CD4-positive, alpha-beta T cell treated with Interleukin-1 beta for 1 hour (primary cell): ENCODE data around the gene RBM34.
"Not testable (repeated sequence)": the region's sequence is repeated elsewhere in the genome, so short reads cannot be mapped to it uniquely, and the experiment has no call there.

Source experiments
- DNase-seq, 2 donors: peaks; one replicate each; pipeline ENCODE4 v3.0.0-alpha.2; 2020 to 2022

The RBM34 gene

GRCh38 chr1:235112297-235113182, 48.5 kb downstream of the RBM34 start:
- no peak for DNase-seq

- DNase-seq: no peak
Measured at GRCh38 chr1:235111107-235111506, 49.9 kb downstream of the RBM34 start.

GRCh38 chr1:235108876-235109275, 52.2 kb downstream of the RBM34 start:
- DNase-seq: no peak

GRCh38 chr1:235108185-235108593, 52.9 kb downstream of the RBM34 start:
- no peak for DNase-seq

GRCh38 chr1:235107368-235108184, 53.5 kb downstream of the RBM34 start:
- DNase-seq: no peak

- no peak for DNase-seq
Measured at GRCh38 chr1:235106457-235106856, 54.6 kb downstream of the RBM34 start.

- DNase-seq: peak in 1 of 2 donors; percentile 46
Measured at GRCh38 chr1:235105051-235106043, 55.7 kb downstream of the RBM34 start.

GRCh38 chr1:235102993-235103411, 58.0 kb downstream of the RBM34 start:
- DNase-seq: peak in 1 of 2 donors; percentile 45

GRCh38 chr1:235102259-235102582, 58.8 kb downstream of the RBM34 start:
- DNase-seq: no peak

- DNase-seq: no peak
Measured at GRCh38 chr1:235101558-235102258, 59.3 kb downstream of the RBM34 start.

- no peak for DNase-seq
Measured at GRCh38 chr1:235100194-235100772, 60.8 kb downstream of the RBM34 start.

- DNase-seq: no peak
Measured at GRCh38 chr1:235098991-235099390, 62.1 kb downstream of the RBM34 start.

GRCh38 chr1:235098547-235098946, 62.5 kb downstream of the RBM34 start:
- DNase-seq: no peak

GRCh38 chr1:235097501-235097900, 63.5 kb downstream of the RBM34 start:
- not testable (repeated sequence) for DNase-seq

GRCh38 chr1:235095938-235096562, 65.0 kb downstream of the RBM34 start:
- DNase-seq: no peak

- peak; percentile 76 to 83 for DNase-seq
Measured at GRCh38 chr1:235093696-235094592, 67.1 kb downstream of the RBM34 start.

- no peak for DNase-seq
Measured at GRCh38 chr1:235093013-235093695, 67.9 kb downstream of the RBM34 start.

- DNase-seq: not testable (repeated sequence)
Measured at GRCh38 chr1:235092415-235092814, 68.6 kb downstream of the RBM34 start.

- DNase-seq: not testable (repeated sequence)
Measured at GRCh38 chr1:235092045-235092406, 69.0 kb downstream of the RBM34 start.
